IPS-NIHi11 (cell line): ENCODE data around the gene LIMK2.
"Not testable (repeated sequence)": the region's sequence is repeated elsewhere in the genome, so short reads cannot be mapped to it uniquely, and the experiment has no call there.

Source experiments
- DNase-seq: peaks from one replicate; pipeline ENCODE4 v3.0.0; 2012; ENCODE audit warnings: mixed read lengths, low spot score

LIMK2 gene

DNA sequence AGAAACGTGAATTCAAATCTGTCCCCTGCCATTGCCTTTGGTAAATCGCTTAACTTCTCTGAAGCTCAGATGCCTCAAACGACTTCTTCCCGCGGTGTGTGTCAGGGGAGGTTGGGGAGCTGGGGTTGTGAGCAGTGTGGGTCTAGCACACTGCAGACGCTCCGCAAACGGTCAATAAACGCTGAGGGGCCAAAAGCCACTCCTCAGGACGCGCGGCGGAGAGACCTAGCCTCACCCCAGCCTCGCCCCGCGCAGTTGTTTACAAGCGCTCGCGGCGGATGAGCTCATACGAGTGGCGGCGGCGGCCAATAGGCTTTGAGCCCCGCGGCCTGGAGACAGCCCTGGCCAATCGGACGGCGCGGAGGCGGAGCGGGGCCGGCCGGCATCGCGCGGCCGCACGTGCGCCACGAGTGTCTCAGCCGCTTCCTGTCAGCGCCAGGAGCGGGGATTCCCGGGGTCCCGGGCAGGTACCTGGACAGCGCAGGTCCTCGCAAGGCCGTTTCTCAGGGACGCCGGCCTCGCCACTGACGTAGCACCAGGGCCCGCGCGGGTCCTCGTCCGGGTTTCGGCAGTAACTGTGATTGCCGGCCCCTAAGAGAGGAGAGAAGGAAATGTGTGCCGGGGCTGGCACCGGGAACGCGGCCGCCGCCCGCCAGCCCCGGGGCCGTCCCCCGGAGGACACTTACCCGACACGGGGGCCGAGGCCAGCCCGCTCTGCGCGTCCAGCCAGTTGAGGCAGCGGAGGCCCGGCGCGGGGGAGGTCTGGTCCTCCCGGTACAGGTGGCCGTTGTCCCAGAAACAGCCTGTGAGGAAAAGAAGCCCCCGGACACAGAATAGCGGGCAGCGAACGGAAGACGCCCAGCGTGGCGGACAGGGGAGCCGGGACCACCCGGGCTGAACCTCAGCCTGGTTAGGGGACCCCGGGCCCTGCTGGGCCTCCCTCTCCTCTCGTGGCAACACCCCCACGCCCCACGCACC is 78.7 kb downstream of the LIMK2 start:
- peak; percentile 96 for DNase-seq

DNA sequence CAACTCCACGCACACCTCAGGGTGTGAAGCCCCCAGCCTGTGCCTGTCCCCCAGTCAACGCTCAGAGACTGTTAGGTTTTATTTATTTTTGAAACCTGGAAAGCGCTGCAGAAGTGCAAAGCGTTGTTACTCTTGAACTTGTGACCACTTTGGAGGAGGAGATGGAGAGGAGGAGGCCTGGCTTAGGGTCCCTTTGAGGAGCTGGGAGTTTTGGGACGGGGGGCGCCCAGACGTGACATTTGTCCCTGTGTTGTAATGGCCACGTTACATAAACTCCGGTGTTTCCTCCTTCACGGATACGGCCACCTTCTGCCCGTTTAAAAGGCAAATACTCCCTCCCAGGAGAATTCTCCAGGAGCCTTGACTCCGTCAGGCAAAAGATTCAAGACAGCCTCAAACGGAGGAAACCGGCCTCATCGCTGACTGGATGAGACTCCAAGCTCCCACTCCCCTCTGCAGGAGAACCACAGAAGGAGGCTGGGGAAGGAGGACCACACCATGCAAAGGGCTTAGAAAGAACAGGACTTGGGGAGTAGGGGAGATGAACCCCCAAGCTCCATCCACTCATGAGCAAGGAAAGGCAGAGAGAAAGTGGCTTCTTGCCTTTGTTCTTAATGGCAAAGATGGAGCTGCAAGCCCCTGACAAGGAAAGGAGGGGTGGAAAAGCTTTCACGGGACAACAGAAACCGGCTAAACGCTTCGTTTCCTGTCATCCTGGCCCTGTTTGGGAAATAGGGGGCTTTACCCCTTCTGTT is 79.6 kb downstream of the LIMK2 start:
- DNase-seq: no peak

DNA sequence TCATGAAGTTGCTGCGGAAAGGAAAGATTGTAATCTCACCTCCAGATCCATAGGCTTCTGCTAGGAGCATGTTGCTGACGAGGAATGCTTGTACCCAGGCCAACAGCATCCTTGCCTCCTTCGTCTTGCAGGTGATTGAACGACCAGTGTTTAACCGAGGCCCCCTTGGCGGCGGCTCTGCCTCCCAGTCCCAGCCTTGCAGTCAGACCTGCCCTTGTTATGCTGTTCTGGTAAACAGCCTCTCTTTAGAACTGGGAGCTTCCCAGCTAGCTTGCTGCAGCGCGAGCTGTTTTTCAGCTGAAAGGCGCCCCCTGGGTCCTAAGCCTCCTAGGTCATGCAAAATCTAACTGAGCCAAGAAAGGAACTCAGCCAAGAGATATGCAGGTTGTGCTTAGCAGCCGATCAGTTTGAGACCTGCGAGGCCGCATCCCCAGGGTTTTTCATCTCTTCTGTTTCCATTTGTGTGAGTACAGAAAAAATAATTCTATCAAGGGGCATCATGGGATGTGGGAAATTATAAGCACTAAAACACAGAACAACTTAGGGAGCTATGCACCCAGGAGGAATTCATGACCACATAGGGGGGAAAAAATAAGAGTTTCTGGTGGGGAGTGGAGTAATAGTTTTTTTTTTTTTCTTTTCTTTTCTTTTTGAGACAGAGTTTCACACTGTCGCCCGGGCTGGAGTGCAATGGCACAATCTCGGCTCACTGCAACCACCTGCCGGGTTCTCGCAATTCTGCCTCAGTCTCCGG is 80.3 kb downstream of the LIMK2 start, which contains the start of gene PIK3IP1:
Gene PIK3IP1, minus strand, starts transcription at position 253 of the 754 bp plus-strand sequence. Its CDS starts 144 bp downstream, at position 109.
- peak; percentile 77 for DNase-seq

DNA sequence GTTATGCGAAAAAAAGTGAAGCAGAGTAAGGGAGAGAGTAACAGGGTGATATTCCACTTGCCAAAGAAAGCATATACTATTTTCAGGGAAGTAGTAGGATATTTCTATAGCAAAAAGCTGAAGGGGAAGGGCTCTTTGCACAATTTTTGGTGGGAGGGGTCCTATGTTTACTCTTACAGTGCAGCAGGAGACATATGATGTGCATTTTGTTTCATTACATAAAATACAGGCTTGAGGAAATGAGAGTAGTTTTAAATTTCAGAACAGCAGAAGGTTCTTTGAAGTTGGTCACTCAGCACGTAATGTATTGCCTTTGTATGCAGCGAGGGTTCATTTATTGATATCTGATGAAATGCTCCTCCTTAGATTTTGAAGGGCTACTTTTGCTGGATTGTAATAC is 83.3 kb downstream of the LIMK2 start:
- no peak for DNase-seq

- DNase-seq: no peak
Observed at GRCh38 chr22:31295831-31296657, 83.9 kb downstream of the LIMK2 start.

GRCh38 chr22:31300896-31301295 is 88.8 kb downstream of the LIMK2 start:
- no peak for DNase-seq

DNA sequence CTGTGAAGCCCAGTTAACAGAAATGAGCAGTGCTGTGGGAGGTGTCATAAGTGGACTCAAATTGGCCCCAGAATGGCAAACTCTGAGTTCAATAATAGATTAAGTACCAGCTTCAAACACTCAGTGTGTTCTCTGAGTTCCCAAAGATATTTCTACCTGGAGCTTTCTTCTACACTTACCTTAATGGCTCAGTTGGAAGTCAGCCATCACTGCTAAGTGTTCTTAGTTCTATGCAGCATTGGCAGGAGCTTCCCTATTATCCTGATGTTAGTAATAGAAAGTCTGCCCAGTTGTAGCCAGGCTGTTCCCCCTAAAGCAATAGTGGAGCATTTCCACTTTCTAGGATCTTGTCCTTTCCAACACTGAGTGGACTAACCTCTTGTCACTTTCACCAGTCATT is 89.9 kb downstream of the LIMK2 start:
- no peak for DNase-seq

DNA sequence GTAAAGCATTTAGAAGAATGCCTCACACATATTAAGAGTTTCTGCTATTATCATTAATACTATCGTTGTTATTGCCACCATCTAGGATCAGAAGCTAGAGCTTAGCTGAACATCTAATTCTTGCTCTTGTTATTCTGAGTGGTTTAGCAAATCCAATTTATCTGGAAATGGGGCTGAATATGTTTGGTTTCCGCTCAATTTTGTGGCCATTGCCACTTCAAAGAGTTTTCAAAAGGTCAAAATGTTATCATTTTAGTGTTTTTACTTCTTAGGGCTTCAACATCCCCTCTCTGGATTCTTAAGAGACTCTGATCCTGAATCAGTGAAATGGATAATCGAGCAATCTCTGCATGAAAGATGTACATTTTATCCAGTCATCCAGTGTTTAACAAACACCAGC is 90.4 kb downstream of the LIMK2 start:
- DNase-seq: no peak

DNA sequence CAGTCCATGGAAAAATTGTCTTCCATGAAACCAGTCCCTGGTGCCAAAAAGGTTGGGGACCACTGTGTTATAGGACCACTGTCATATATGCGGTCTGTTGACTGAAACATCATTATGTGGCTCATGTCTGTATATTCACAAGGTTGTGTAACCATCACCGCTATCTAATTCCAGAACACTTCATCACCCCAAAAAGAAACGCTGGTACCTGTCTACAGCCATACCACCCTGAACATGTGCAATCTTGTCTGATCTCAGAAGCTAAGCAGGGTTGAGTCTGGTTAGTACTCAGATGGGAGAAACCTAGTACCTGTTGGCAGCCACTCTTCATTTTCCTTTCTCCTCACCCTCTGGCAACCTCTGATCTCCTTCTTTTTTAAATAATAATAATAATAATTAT is 93.1 kb downstream of the LIMK2 start:
- no peak for DNase-seq

GRCh38 chr22:31308181-31308580 is 96.1 kb downstream of the LIMK2 start:
- no peak for DNase-seq

DNA sequence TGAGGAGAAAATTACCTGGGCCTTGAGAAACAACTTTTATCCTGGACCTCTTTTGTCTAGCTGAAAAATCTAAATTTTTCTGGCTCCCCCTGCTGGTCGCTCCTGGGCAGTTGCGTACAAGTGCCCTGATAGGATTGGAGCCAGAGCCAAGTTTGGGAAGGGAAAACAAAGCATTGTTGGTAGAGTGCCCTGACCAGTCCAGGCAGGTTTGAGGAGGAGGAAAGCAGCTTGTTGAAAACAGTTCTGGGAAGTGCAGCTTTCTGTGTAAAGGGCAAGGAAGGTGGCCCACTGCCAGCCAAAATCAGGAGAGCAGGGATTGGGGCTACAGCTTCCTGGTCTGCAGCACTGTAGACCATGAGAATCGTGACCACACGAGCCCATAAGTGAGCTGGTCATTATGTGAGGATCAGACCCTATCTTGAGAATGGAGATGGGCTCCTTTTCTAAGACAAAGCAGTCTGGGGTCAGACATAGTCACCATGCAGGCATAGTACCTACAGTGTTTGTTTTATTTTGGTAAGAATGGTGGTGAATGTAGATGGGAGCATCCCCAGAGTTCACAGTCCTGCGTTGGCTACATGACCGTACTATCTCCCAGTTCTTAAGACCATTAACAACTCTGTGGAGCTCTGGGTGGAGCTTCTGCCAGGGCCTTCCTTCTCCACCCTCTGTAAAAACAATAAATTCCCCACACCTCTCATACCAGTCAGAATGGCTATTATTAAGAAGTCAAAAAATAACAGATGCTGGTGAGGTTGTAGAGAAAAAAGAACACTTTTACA is 101.5 kb downstream of the LIMK2 start:
- peak; percentile 87 for DNase-seq

GRCh38 chr22:31314220-31314619 is 102.1 kb downstream of the LIMK2 start:
- DNase-seq: not testable (repeated sequence)

DNA sequence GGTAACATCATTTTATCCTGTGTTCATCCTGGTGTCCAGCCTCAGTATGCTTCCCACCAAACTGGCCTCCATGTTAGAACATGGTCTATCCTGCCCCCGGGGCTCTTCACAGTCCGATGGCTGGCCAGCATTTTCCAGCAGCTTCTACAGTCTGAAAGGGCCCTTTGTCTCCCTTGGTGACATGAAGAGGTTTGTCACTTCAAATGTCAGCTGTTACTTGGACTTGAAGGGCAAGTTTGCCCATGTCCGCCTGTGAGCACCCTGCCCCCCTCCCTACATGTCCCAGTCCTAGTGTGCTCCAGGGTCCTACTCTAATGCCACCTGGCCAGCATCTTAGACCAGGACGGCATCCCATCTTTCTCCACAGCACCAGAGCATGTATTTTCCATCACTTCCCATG is 109.3 kb downstream of the LIMK2 start:
- no peak for DNase-seq

DNA sequence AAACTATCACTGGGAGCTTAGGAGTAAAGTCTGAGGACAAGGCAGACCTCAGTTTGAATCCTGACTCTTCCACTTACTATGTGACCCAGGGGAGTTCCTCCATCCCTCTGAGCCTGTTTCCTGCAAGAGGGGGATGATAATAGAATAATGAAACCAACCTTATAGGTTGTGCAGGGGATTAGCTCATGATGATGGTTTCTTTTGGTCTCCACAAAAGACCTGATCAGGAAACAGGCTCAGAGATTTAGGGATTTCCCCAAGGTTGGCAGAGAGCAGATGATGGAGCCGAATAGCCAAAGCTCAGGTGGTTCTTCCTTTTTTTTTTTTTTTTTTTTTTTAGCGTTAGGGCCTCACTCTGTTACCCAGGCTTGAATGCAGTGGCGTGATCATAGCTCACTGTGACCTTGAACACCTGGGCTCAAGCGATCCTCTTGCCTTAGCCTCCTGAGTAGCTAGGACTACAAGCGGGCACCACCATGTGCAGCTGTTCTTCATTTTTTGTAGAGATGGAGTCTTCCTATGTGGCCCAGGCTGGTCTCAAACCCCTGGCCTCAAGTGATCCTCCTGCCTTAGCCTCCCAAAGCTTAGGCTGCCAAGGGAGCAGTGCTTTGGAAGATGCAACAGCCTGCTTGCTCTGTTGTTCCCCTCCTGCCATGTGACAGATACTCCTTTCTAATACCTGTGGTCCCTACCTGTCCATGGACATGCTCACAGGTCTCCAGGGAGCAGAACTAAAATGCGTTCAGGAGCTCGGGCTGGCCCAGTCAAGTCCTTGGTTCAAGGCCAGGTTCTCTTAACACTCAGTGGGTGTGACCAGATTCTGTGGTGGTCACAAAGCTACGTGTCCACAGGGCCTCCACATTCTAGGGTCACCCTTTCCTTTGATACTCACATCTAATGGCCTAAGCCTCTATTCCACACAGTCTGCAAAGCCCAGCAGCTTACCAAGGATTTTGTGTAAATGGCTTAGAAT is 111.8 kb downstream of the LIMK2 start:
- no peak for DNase-seq

- no peak for DNase-seq
Observed at GRCh38 chr22:31326877-31327276, 114.8 kb downstream of the LIMK2 start.

DNA sequence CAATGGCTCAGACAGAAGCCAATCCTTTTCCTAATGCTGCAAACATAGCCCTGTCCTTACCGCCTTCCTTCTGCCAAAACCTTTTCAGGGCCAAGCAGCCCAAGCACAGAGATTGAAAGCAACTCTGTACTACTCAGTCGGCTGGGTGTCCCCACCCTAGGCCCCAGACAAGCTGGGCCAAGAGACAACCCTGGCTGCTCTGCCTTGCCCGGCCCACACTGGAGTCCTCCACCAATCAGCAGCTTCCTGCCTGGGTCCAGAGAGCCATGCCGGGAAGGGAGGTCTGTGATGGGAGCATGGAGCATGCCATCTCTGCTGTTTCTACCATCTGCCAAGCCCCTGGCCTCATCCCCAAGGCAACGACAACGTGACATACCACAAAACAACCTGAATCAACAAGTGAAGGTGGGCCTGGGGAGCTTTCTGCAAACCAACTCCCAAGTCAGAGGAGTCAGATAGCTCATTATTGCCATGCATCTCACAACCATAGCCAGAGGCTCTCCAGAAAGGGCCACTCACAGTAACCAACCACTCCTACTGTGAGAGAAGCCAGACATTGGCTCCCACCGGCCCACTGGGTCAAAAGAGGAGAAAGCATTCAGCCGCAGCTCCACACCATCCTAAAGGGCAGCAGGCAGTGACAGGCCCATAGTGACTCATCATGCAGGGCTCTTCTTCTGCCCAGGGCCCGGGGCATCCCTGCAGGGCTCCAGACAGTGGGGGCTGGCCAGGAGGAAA is 115.9 kb downstream of the LIMK2 start:
- no peak for DNase-seq

DNA sequence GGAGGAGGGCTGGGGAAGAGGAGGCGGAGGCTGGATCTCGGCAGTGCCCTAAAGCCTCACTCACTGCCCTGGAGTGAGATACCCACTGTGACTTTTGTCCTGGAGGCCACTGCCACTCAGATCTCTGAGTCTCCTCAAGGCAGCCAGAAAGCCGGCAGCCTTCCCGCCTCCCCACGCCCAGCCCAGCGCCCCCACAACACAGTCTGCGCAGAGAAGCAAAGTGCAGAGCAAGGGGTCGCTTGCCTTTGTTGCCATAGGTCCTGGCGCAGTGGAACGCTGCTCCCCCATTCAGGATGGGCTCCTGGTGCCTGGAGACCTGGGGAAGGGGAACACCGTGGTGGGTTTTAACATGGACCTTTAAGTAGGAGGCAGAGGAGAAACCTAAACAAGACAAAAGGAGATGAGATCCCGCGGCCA is 116.5 kb downstream of the LIMK2 start:
- no peak for DNase-seq

DNA sequence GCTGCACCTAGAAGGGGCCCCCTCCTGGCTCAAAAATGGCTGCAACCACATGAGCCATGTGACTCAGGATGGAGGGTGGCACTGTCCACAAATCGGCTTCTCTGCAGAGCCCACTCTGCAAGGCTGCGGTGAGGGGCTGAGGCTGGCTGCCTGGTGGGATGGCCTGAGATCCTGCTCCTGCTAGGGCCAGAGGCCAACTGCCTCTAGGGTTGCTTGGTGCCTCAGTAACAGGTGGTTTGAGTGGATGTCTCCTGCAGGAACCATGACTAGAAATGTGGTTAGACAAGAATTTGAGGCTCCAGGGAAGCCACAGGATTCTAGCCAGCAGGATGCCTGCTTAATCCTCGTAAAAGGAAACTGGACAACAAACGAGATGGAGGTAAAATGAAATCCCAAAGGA is 116.9 kb downstream of the LIMK2 start:
- no peak for DNase-seq
